ENCODE results near the gene APLF.
"Not testable (repeated sequence)": the region's sequence is repeated elsewhere in the genome, so short reads cannot be mapped to it uniquely, and the experiment has no call there.

The APLF gene

DNA sequence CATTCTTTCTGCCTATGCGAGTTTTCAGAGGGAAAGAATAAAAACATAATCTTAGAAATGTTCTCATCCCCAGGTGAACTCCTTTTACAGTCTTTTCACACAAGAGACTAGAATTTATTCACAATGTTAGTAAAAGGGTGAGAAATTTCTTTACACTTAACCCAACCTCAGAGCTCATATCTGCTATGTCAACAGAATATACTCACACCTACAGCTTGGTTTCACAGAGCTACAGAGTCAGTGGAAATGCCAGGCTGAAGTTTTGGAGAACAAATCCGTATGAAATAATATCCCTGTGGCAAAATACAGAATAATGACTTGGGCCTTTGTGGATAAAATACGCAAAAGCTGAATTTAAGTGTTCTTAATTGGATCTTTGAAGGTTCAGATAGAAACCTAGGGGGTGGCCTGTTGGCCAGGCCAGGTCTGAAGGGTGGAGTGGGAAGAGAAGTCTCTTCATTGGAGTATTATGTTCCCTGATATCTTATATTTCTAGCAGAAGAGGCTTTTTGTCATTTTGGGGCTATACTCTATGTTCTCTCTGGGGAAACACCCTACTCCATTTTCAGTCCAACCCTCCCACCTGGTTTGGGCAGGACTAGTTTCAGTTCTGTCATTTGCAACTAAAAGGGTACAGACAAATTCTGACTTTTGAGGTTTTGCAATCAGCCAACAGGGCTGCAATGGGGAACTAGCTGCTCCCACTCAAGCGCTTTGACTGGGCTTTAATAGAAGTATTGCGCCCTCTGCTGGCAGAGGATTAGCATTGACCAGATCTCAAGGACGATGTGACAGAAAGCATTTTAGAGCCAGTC, 26.0 kb upstream of the APLF start:
- peak; percentile 59 for DNase-seq (ENCODE audit: low read depth)

DNA sequence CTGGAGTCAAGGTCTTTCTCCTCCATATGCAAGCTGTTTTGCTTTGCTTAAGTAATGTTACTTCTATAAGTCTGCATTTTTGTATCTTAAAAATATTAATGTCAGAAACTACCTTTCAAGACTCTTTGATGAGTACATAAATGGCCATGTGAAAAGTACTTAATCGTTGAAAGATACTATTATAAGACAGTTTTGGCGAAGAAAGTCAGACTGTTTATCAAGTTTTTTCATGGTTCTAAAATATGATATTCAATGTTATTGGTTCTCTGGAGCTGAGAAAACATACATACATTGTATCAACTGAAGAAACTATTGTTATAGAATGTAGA, 25.4 kb upstream of the APLF start:
- no peak for DNase-seq (ENCODE audit: low read depth)

DNA sequence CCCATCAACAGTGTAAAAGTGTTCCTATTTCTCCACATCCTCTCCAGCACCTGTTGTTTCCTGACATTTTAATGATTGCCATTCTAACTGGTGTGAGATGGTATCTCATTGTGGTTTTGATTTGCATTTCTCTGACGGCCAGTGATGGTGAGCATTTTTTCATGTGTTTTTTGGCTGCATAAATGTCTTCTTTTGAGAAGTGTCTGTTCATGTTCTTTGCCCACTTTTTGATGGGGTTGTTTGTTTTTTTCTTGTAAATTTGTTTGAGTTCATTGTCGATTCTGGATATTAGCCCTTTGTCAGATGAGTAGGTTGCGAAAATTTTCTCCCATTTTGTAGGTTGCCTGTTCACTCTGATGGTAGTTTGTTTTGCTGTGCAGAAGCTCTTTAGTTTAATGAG, 21.0 kb upstream of the APLF start:
- not testable (repeated sequence) for DNase-seq (ENCODE audit: low read depth)

GRCh38 chr2:68447118-68447517, 20.3 kb upstream of the APLF start:
- no peak for DNase-seq (ENCODE audit: low read depth)

DNA sequence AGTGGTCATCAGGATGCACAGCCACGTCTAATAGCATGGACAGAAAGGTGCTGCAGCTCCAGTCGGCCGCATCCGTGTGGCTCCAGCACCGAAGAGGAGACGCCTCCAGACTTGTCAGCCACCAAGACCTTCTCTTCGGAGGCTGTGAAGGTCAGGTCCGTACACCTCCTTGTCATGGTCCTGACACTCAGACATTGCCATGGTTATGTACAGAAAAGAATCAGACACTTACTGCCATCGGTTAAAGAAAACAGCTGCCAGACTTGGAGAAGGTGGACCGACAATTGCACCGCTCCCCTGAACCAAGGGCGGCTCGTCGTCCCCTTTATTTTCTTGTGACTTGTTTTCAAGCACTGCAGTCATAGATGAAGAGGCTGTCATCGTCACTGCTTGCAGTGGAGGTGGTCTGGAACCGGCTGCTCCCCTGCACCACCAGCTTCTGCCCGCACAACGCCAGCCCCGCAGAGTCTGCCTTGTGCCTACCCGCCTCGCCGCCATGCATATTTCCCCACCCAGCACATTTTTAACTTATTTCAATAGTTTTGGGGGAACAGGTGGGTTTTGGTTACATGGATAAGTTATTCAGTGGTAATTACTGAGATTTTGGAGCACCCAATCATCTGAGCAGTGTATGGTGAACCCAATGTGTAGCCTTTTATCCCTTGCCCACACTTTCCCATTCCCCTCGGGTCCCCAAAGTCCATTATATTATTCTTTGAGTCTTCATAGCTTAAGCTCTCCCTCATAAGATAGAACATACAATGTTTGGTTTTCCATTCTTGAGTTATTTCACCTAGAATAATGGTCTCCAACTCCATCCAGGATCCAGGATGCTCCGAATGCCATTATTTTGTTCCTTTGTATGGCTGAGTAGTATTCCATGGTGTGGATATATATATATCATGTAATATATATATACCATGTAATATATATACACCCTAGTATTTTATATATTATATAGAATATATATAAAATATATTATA, 18.4 kb upstream of the APLF start:
- no peak for DNase-seq (ENCODE audit: low read depth)

DNA sequence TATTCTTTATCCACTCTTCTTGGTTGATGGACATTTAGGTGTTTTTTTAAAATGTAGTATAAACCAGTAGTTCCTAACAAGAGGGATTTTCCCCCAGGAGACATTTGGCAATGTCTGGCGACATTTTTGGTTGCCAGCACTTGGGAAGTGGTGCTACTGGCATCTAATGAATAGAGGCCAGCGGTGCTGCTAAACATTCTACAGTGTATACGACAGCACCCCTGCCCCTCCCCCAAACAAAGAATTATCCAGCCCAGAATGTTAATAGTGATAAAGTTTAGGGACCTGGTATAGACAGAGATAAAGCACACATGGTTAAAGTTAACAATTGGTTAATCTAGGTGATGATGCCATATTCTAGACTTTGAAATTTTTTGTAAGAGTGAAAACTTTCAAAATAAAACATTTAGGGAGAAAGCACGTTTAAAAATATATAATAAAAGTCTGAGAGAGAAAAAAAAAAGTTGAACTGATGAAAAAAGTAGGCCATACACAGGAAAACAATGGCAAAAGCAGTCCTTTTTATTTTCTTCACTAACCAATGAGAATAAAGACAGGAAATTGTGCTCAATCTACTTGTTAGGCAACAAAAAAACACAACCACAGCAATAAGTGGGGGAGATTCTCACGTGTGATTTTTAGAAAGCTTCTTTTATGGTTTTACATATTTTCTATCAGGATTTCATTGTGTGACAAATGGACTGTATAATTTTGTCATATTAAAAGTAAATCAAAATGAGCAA, 15.1 kb upstream of the APLF start:
- no peak for DNase-seq (ENCODE audit: low read depth)

DNA sequence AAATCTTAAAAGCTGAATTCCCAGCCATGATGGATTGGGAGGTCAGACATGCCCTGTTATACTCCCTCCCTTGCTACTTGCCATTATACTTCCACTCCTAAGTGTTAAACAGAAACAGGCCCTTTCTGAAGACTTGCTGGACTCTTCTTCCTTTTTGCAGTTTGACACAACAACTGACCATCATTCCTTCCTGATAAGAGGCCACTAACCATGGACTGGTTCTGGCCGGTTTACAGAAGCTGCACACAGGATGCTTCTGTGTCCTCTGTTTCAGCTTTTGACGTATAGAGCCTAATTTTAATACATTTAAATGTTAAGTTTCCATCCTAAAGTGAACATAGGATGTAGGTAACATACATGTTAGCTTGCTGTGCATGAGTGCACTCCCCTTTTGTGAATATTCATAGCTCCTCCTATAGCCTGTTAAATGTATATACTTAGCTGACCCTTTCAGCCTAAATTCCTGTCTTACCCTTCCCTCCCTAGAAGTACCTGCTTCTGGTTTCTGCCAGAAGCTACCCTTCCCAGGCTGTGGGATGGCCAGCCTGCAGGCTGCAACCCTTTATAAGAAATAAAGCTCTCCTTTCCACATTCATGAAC, 13.5 kb upstream of the APLF start:
- DNase-seq (ENCODE audit: low read depth) = no peak

- DNase-seq (ENCODE audit: low read depth) = no peak
These were observed 12.7 kb upstream of the APLF start for GRCh38 chr2:68454719-68455118.

GRCh38 chr2:68456198-68456597, 11.2 kb upstream of the APLF start:
- DNase-seq (ENCODE audit: low read depth) = no peak

- DNase-seq (ENCODE audit: low read depth) = no peak
These were observed 8.4 kb upstream of the APLF start for GRCh38 chr2:68458981-68459380.

DNA sequence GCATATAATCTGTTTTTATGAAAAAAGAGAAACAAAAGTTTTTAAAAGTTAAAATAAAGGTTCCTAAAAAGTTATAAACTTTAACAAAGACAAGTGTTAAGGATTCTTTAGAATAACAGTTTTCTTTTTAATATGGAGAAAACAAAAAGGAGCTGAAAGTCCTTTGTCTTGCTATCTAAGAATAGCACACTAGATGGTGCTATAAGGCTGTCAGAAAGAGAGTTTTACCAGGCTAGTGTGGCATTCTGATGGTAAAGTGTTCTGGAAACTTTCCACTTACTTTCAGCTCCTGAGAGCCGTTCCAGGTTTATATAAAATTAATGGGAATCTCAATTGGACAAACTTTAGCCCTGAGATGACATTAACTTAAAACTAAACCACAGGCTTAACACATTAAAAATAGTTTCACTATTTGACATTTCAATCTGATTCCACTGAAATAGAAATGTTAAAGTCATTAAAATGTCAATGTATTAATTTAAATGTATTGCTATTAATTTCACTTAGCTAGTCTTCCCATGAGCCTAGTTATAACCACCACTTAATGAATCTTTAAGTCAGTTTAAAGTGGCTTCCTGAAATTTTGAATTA, 4.0 kb upstream of the APLF start:
- no peak for DNase-seq (ENCODE audit: low read depth)

- no peak for DNase-seq (ENCODE audit: low read depth)
These were observed 2.7 kb upstream of the APLF start for GRCh38 chr2:68464651-68465050.

- no peak for DNase-seq (ENCODE audit: low read depth)
These were observed 2.1 kb upstream of the APLF start for GRCh38 chr2:68465081-68465916.

DNA sequence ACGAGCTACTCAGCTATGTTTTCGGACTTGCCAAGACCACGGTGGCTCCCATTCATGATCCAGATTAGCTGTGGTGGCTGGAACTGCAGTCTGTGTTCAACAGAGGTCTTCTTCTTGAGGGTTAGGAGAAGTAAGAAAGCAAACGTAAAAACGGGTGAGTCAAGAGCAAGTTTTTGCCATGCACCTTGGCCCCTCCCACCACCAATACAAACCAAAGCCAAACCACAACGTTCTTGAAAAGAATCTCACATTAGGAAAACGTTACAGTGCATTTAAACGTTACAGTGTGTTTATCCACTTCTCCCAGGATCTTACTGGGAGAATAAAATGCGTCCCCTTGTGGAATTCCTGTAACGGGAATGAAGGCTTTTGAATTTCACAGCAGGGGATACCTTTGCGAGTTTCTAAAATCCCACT, 1.0 kb upstream of the APLF start:
- DNase-seq (ENCODE audit: low read depth) = peak; percentile 26

GRCh38 chr2:68466778-68467076, 658 bp upstream of the APLF start:
- no peak for DNase-seq (ENCODE audit: low read depth)

GRCh38 chr2:68468801-68469200, 1.4 kb downstream of the APLF start:
- no peak for DNase-seq (ENCODE audit: low read depth)

GRCh38 chr2:68469935-68470334, 2.5 kb downstream of the APLF start:
- DNase-seq (ENCODE audit: low read depth) = no peak

GRCh38 chr2:68471385-68471784, 4.0 kb downstream of the APLF start:
- no peak for DNase-seq (ENCODE audit: low read depth)

DNA sequence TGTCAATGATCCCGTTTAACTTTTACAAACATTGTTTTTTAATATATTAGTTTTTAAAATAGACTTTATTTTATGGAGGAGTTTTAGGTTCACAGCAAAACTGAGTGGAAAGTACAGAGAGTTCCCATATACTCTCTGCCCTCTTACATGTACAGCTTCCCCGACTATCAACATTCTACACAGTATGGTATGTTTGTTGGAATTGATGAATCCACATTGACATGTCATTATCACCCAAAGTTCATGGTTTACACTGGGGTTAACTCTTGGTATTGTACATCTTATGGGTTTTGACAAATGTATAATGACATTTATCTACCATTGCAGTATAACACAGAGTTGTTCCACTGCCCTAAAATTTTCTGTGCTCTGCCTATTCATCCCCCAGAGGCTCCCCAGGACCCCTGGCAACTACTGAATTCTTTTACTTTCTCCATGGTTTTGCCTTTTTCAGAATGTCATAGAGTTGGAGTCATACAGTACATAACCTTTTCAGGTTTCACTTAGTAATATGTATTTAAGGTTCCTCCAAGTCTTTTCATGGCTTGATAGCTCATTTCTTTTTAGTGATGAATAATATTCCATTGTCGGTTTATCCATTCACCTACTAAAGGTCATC, 5.5 kb downstream of the APLF start:
- DNase-seq (ENCODE audit: low read depth) = no peak

- DNase-seq (ENCODE audit: low read depth) = no peak
These were observed 7.7 kb downstream of the APLF start for GRCh38 chr2:68475110-68475509.

GRCh38 chr2:68475576-68475975, 8.2 kb downstream of the APLF start:
- DNase-seq (ENCODE audit: low read depth) = no peak
